Kasumi-1 (cell line): ENCODE data around the gene GREB1L.

Source experiments
- DNase-seq, 2 experiments: peaks; one replicate each; lab custom pipeline; 2025; lab: John Stamatoyannopoulos, UW

Gene GREB1L

GRCh38 chr18:21449367-21450290 lies 207.6 kb downstream of the GREB1L start:
- no peak for DNase-seq

GRCh38 chr18:21450503-21450902 lies 208.5 kb downstream of the GREB1L start:
- DNase-seq, result no peak

- no peak for DNase-seq
Observed at GRCh38 chr18:21450913-21451312, 208.9 kb downstream of the GREB1L start.

- no peak for DNase-seq
Observed at GRCh38 chr18:21451851-21452250, 209.8 kb downstream of the GREB1L start.

GRCh38 chr18:21452276-21452780 lies 210.3 kb downstream of the GREB1L start:
- no peak for DNase-seq

- no peak for DNase-seq
Observed at GRCh38 chr18:21452796-21453510, 210.9 kb downstream of the GREB1L start.

- no peak for DNase-seq
Observed at GRCh38 chr18:21453511-21453901, 211.5 kb downstream of the GREB1L start.

GRCh38 chr18:21454725-21455124 lies 212.7 kb downstream of the GREB1L start:
- no peak for DNase-seq

GRCh38 chr18:21456428-21457178 lies 214.6 kb downstream of the GREB1L start:
- no peak for DNase-seq

GRCh38 chr18:21457179-21457535 lies 215.1 kb downstream of the GREB1L start:
- DNase-seq, result no peak

- DNase-seq, result no peak
Observed at GRCh38 chr18:21458310-21458709, 216.3 kb downstream of the GREB1L start.

GRCh38 chr18:21458788-21459187 lies 216.8 kb downstream of the GREB1L start:
- no peak for DNase-seq

- no peak for DNase-seq
Observed at GRCh38 chr18:21459706-21460286, 217.8 kb downstream of the GREB1L start.

- DNase-seq, result no peak
Observed at GRCh38 chr18:21461460-21461859, 219.4 kb downstream of the GREB1L start.

- no peak for DNase-seq
Observed at GRCh38 chr18:21463718-21464117, 221.7 kb downstream of the GREB1L start.

GRCh38 chr18:21468514-21469164 lies 226.6 kb downstream of the GREB1L start:
- no peak for DNase-seq

GRCh38 chr18:21472741-21473140 lies 230.7 kb downstream of the GREB1L start:
- DNase-seq, result no peak

GRCh38 chr18:21474621-21475020 lies 232.6 kb downstream of the GREB1L start:
- DNase-seq, result no peak

GRCh38 chr18:21479721-21480120 lies 237.7 kb downstream of the GREB1L start:
- no peak for DNase-seq

- no peak for DNase-seq
Observed at GRCh38 chr18:21481739-21482138, 239.7 kb downstream of the GREB1L start.

GRCh38 chr18:21483051-21483450 lies 241.0 kb downstream of the GREB1L start:
- DNase-seq, result no peak
